GM20000 (cell line): ENCODE data around the gene RAPGEF4.

Experiments used
- DNase-seq: peaks from one replicate; pipeline ENCODE4 v3.0.0; 2012; ENCODE audit warnings: low spot score
- CTCF ChIP-seq: IDR thresholded peaks from 2 replicates; pipeline ENCODE4 v1.5.1; 2012; ENCODE audit warnings: mild to moderate bottlenecking, control low read depth; ENCODE audit errors: extremely low read depth, missing control alignments

The RAPGEF4 gene

GRCh38 chr2:172947461-172948153 is 212.0 kb downstream of the RAPGEF4 start:
- no peak for TF ChIP-seq CTCF
- no peak for DNase-seq

- no peak for TF ChIP-seq CTCF
- no peak for DNase-seq
Observed at GRCh38 chr2:172949522-172949921, 213.9 kb downstream of the RAPGEF4 start.

- no peak for DNase-seq
- no peak for TF ChIP-seq CTCF
Observed at GRCh38 chr2:172950565-172950964, 214.9 kb downstream of the RAPGEF4 start.

GRCh38 chr2:172951554-172951953 is 215.9 kb downstream of the RAPGEF4 start:
- TF ChIP-seq CTCF, result no peak
- DNase-seq, result no peak

GRCh38 chr2:172953411-172953810 is 217.8 kb downstream of the RAPGEF4 start:
- no peak for TF ChIP-seq CTCF
- DNase-seq, result no peak

GRCh38 chr2:172953970-172954852 is 218.6 kb downstream of the RAPGEF4 start:
- DNase-seq, result no peak
- TF ChIP-seq CTCF, result no peak

- TF ChIP-seq CTCF, result no peak
- no peak for DNase-seq
Observed at GRCh38 chr2:172955587-172955986, 219.9 kb downstream of the RAPGEF4 start.
